GM18526 (cell line): ENCODE results near the gene GRIP2.

ENCODE experiments used
- POLR2A ChIP-seq: IDR thresholded peaks from 3 replicates; pipeline ENCODE4 v1.6.1; 2011; ENCODE audit not compliant: insufficient read length; ENCODE audit errors: extremely low read depth

GRIP2 gene

DNA sequence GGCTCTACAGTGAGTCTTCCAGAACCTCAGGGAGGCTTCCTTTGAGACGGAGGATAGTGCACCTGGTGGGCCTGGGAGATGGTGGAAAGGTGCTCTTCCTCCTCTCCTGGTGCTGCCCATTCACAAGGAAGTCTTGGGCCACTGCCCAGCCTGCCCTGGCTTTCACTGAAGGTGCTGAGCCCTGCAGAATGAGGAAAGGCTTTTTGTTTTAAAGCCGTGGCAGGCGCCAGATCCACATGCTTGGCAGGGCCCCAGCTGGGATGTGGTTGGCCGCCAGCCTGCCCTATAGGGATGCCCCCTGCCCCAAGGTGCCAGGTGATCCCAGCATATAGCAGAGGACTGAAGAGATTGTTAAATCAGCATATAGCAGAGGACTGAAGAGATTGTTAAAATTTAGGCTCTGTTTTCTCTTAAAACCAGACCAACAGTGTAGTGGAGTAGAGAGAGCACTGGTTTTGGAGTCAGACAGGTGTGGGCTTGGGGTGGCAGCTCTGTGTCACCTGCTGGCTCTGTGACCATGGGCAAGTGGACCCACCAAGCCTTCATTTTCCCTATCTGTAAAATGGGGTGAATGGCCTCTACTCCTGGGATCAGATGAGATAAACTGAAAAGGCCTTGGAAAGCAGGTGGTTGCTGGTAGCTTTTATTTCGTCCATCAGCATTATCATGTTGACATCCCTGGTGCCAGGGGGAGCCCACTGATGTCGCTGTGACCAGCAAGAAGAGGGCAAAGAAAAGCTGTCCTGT lies 84.4 kb downstream of the GRIP2 start:
- no peak for TF ChIP-seq POLR2A

DNA sequence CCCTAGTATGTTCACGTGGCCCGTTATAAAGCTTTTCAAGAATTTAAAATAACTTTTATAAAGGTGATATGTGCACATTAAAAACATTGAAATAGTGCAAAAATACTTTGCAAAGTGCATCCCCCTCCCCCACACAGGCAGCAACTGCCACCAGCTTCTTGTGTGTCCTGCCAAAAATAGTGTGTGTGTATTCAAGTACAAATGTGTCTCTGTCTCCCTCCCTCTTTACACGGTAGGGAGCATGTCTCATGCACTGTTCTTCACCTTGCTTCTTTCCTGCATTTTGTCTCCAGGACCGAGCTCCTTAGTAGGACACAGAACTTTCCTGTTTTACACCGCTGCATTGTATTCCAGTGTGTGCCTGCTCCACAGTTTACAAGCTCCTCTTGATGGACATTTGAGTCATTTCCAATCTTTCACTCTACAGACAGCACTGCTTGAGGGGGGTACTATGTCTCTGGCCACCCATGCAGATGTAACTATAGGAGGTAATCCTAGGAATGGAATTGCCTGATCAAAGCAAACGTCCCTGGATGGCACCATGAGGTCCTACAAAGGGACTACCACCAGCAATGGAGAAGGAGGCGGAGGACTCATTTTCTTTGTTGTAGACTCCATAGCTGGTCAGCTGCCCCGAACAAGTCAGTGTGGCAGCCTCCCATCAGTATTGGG lies 85.4 kb downstream of the GRIP2 start:
- TF ChIP-seq POLR2A = no peak

DNA sequence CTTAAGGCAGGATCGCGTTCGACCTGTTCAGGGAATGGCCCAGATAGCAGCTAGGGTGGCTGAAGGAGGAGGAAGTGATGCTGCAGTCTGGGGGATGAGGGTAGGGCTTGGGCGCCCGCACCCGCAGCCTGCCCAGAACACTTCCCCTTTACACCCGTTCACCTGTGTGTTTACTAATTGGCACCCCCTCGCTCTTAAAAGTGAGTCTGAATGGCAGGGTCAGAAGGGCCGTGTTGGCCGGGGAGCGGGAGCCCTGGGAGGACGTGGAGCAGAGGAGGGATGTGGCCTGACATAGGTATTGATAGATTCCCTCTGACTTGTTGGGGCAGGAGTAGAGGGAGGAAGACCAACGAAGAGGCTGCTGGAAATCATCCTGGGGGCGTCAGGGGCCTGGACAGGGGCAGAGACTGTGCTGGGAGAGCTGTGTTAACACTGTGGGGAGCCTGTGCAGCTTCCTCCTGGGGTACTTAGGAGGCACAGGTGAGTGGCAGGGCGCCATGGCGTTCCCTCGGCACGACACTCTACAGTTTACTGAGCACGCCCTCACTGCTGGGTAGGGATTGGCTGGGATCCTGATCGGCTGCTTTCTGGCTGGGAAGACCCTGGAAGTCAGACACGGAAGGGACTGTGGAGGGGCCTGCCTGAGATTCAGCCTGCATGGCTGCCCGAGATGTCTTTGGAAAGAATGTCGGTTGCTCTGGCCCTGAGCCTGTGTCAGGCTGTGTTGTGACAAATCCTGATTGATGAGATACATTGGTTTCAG lies 86.1 kb downstream of the GRIP2 start:
- TF ChIP-seq POLR2A = no peak

DNA sequence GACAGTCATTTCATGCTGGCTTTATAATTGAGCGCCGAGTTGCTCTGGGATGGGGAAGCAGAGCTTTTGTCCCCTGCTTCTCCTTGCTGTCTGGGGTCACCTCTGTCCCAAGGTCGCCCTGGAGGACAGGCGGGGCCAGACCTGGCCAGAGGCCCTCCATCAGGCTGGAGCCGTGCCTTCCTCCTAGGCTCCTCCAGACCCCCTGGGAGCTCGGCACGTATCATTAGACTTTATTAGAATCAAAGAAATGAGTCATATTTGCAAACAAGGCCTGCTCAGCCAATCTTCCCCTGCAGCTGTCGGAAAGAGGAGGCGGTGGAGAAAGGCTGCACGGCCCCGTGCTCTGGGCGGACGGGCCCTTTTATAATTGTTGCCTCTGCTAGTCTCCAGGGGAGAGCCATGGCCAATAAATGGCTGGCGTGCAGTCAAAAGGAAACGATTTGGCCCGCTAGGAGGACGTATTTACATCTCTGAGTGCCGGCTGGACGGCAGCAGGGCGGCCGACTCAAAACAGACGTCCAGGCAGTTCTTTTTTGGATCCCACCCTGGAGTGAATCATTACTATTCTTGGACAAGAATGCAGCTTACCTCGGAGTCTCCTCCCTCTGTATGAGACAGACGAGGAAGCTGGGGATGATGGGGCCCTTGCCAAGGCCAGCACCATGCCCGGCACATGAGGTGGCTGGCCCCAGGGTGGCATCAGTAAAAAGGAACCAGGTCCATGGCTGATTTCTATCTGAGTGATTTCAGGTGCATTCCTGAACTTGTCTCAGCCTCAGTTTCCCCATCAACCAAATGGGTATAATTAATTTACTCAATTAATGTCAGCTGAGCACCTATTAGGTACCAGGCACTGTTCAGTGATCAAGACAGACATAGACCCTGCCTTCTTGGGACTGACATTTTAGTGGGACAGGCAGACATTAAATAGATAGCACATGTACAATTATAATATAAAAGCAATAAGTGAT lies 87.1 kb downstream of the GRIP2 start:
- TF ChIP-seq POLR2A = no peak

DNA sequence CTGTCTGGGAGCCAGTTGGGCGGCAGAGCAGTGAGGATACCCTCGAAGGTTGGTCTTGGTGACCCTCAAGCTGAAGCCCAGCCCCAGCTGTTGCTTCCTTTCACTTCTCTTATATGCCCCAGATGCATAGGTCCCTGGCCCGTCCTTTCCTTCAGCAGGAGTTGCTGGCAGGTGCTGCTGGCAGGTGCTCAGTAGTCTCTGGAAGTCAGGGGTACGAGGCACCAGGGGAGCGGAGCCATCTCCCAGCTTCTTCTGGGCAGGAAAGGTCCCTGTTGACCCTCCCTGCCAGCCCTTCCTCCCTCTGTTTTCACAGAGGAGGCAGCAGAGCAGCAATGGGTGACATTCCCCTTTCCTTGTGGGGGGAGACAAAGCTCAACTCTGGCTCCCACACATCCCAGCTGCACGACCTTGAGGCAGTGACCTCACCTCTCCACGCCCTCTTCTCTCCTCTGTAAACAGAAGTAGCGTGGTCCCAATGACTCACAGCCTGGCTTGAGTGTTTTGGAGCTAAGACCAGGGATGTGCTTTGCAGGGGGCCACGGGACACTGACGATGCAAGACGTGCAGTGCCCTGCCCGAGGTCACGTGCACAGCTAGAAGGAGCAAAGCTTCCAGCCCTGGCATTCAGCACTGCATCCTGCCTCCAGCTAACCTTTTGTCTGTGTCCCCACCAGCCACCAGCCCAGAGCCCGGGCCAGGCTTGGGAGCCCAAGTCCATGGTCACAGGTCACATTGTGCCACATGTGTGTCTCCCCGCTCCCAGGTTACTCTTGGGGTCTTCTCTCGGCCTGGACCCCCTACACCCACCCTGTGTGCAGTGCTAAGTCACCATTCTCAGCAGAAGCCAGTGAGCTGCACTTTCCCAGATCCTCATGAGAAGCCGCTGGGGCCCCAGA lies 88.0 kb downstream of the GRIP2 start:
- no peak for TF ChIP-seq POLR2A

DNA sequence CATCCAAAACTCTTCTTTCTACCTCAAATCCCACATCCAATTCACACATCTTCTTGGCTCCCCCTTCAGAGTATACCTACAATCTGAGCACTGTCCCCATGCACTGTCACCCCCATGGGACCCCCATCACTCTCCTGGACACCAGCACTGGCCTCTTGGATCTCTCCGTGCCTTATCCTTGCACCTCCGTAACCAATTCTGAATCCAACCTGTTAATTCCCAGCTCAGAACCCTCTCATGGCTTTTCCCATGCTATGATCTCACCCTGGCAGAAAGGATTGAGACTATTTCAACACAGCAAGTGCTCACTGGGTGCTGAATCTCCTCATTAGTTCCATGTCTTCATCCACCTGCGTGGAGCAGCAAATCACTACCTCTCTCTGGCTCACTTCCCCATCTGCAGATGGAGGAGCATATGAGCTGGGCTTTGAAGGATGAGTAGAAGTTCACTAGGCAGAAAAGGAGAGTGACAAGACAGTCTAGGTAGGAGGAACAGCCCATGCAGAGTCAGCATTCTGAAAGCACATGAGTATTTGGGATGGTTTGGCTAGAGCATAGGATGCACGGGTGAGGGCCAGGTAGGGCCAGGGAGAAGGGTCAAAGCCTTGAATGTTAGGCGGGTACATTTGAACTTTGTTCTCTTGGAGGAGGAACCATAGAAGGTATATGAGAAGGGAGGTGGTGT lies 89.1 kb downstream of the GRIP2 start:
- no peak for TF ChIP-seq POLR2A

DNA sequence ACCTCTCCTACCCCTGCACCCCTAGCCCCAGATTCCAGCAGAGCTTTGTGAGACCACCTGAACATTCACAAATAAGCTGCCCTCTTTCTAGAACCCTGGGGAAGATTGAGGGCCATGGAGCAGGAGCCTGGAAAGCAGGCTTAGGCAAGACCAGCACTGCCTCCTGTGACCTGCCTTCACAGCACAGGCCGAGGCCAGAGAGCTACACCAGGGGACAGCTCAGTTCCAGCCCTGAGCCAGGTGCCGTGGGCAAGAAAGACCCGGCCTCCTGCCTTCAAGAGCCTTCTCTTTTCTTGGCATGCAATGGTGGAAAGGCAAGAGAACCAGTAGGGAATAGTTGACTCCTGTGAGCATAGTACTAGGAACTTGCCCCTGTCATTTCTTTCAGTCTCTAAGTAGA lies 89.6 kb downstream of the GRIP2 start:
- no peak for TF ChIP-seq POLR2A

DNA sequence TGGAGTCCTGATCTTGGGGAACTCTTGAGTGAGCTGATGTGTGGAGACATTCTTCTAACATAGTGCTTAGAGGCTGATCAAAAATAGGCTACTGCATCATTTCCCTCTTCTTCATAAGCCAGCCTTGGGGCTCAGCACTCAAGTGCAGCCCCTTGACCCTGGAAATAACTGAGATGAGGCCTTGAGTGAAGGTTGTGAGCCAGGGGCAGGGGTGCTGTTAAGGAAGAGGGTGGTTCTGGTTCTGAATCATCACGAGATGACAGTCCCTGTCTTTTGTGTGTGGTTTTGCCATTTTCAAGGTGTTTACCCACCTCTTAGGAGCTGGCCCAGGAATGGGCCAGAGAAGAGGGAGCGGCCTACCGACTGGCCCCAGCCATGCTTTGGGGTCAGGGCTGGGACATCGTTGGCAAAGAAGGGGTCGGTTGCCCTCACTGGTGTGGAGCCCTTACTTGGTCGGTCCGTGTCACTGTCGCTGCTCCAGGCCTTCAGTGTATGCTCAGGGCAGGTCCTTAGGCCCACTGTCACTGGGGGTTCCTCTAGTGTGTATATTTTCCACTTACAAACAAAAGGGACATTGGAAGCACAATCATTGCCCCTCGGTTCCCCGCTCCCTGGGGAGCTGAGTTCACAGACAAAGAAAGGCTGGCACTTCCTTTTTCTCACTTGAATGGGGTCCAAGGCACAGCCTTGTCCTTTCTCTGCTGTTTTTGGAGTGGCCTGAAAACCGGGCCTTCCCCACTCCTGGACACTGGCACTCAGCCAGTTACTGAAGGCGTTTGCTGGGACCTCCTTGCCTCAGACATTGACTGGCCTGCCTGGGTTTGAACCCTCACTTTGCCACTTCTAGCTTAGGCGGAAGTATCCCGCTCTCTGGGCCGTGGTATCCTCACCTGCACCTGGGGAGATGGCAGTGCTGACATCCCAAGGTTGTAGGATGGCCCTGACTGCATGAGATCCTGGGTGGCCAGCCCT lies 91.1 kb downstream of the GRIP2 start:
- no peak for TF ChIP-seq POLR2A

DNA sequence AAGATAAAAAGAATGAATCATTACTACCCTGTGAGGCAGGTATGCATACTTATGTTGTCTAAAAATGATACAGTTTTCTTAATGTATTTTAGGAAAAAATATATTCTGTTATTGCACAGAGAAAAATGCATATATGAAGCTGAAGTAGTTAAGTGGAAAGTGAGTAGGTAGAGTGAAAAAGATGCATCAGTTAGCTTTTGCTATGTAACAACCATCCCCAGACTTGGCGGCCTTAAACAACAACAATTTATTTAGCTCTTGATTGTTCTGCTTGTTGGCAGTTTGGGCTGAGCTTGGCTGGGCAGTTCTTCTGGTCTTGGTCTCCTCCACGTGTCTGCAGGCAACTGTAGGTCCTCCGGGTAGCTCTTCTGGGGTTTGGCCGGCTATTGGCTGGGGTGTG lies 92.1 kb downstream of the GRIP2 start:
- TF ChIP-seq POLR2A = no peak

DNA sequence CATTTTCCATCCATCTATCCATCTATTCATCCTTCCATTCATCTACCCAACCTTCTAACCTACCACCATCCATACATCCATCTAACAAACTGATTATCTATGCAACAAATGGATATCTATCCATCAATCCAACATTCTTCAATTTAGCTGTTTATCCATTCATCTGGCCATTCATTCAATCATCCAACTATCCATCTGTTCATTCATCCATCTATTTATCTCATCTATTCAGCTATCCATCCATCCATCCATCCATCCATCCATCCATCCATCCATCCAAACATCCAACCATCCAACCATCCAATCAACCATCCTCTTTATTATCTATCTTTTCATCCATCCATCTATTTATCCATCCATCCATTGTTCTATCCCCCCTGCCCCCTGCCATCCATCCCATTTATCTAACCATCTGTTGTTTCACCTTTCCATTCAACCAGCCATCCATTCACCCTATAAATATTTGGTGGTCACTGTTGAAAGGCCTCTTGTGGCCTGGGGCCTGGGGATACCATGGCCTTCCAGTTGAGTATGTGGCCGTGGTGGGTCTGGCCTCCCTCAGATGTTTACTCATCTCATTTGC lies 93.1 kb downstream of the GRIP2 start:
- no peak for TF ChIP-seq POLR2A

DNA sequence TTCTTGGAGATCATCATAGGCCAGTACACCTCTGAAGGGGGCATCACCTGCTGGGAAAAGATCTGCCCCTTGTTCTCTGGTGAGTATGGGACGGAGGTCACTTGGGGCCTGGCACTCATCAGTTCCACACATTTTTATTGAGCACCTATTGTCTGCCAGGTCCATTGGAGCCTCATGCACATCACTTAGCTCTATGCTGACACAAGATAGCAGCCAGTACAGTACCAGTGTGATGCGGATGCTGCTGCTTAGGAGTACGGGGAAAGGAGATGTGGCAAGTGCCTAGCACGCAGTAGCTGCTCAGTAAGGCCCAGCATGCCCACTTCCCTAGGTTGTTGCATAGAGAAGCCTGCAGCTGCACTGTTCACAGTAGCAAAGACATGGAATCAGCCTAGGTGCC lies 94.4 kb downstream of the GRIP2 start:
- no peak for TF ChIP-seq POLR2A

DNA sequence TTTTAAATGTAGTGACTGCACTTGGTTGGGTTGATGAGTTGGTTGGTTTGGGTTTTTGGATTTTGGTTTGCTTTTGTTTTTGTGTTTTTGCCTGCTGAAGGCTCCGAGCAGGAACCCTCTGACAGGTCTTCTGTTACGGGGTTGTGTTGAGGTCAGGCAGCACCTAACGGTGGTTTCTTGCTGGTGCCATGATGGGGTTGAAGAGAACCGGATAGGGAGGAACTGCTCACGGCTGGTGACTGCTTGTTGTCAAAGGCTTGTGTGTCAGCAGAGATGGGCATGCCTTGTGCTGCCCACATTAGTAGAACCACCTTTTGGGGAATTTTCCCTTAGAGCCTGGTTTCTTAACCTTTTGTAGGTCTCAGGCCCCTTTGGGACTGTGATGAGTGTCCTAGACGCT lies 95.8 kb downstream of the GRIP2 start:
- TF ChIP-seq POLR2A = no peak

DNA sequence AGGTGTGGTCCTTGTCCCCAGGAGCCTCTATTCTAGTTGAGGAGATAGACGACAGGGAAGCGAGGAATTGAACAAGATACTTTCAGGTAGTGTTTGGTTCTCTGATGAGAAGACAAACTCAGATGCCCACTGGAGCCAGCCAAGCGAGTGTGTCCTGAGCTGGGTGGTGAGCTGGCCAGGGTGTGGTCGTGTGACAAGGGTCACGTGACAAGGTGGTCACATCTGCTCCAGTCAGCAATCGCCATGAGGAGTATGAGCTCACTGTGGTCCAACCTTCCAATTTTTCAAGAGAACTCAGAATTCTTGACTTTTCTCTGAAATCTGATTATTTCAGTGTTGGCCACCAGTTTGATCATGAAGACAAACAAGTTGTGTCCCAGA lies 98.2 kb downstream of the GRIP2 start:
- TF ChIP-seq POLR2A = no peak
